HG03521 (cell line): Measurements from ENCODE around the gene NCK2.
A peak's percentile ranks its signal among the peaks of the same experiment; 100 is the strongest.

Experiments
- ATAC-seq: cut with Tn5 transposase; IDR thresholded peaks from one replicate; pipeline ENCODE4 v1.9.1; 2021; ENCODE audit warnings: mild to moderate bottlenecking, moderate library complexity; ENCODE audit not compliant: unreplicated experiment

The NCK2 gene

GRCh38 chr2:105911425-105911824 is 166.7 kb downstream of the NCK2 start:
- no peak for ATAC-seq

- ATAC-seq: no peak
Observed at GRCh38 chr2:105912081-105912480, 167.4 kb downstream of the NCK2 start.

GRCh38 chr2:105915005-105915558 is 170.4 kb downstream of the NCK2 start:
- ATAC-seq: peak; percentile 72

GRCh38 chr2:105917226-105917625 is 172.5 kb downstream of the NCK2 start:
- ATAC-seq: no peak

GRCh38 chr2:105917688-105918087 is 173.0 kb downstream of the NCK2 start:
- ATAC-seq: no peak

GRCh38 chr2:105919191-105919811 is 174.6 kb downstream of the NCK2 start:
- ATAC-seq: no peak

GRCh38 chr2:105919826-105920225 is 175.1 kb downstream of the NCK2 start:
- no peak for ATAC-seq

GRCh38 chr2:105924271-105924670 is 179.6 kb downstream of the NCK2 start:
- no peak for ATAC-seq

- ATAC-seq: no peak
Observed at GRCh38 chr2:105924932-105925331, 180.2 kb downstream of the NCK2 start.

- no peak for ATAC-seq
Observed at GRCh38 chr2:105925390-105925789, 180.7 kb downstream of the NCK2 start.

- no peak for ATAC-seq
Observed at GRCh38 chr2:105926960-105927678, 182.4 kb downstream of the NCK2 start.

GRCh38 chr2:105928086-105928485 is 183.4 kb downstream of the NCK2 start:
- no peak for ATAC-seq

- no peak for ATAC-seq
Observed at GRCh38 chr2:105928563-105928962, 183.9 kb downstream of the NCK2 start.

GRCh38 chr2:105929516-105929915 is 184.8 kb downstream of the NCK2 start:
- no peak for ATAC-seq

- no peak for ATAC-seq
Observed at GRCh38 chr2:105932582-105932981, 187.9 kb downstream of the NCK2 start.

- ATAC-seq: no peak
Observed at GRCh38 chr2:105933906-105934305, 189.2 kb downstream of the NCK2 start.

- no peak for ATAC-seq
Observed at GRCh38 chr2:105934467-105934866, 189.8 kb downstream of the NCK2 start.

- no peak for ATAC-seq
Observed at GRCh38 chr2:105935063-105935462, 190.4 kb downstream of the NCK2 start.

- no peak for ATAC-seq
Observed at GRCh38 chr2:105936954-105937353, 192.2 kb downstream of the NCK2 start.

GRCh38 chr2:105937498-105938097 is 192.9 kb downstream of the NCK2 start:
- no peak for ATAC-seq
